ENCODE data around the gene ZYG11B.

GRCh38 chr1:52733368-52733767 is 7.1 kb downstream of the ZYG11B start:
- TF ChIP-seq MXD1 (CRISPR knock-in tag; IDR thresholded peaks at IDR 0.05) (no peak), CEBPB (IDR thresholded peaks at IDR 0.05; ENCODE audit: borderline replicate concordance, low read depth, low read length) (no peak), EZH2 (conservative IDR thresholded peaks at IDR 0.05; ENCODE audit: low read depth, low read length) (no peak), JUND (CRISPR knock-in tag; IDR thresholded peaks at IDR 0.05) (no peak), NFRKB (IDR thresholded peaks at IDR 0.05) (no peak), HDAC1 (CRISPR knock-in tag; IDR thresholded peaks at IDR 0.05) (no peak), ISX (CRISPR knock-in tag; conservative IDR thresholded peaks at IDR 0.05) (no peak), CBX5 (CRISPR knock-in tag; IDR thresholded peaks at IDR 0.05; ENCODE audit: borderline replicate concordance) (no peak), POLR2AphosphoS2 (IDR thresholded peaks at IDR 0.05; ENCODE audit: low read depth, low read length) (no peak), ZFP1 (CRISPR knock-in tag; IDR thresholded peaks at IDR 0.05) (no peak), FOSL2 (CRISPR knock-in tag; IDR thresholded peaks at IDR 0.05) (no peak), SMARCE1 (IDR thresholded peaks at IDR 0.05; ENCODE audit: borderline replicate concordance) (no peak), CTCF (CRISPR knock-in tag; IDR thresholded peaks at IDR 0.05) (no peak)

Measured in HepG2 (cell line).